Metanephros (tissue), 1 donor: ENCODE measurements around the gene ZNF76. TPM values are rescaled to one million over a fixed set of nuclear protein-coding genes. Genes with fewer than 3 reads are reported as not detected.

Source experiments
- total RNA-seq: library from RNA; depleted of rRNA; stranded (reverse); fragments of >200 nt; gene quantifications from one replicate; pipeline ENCODE4 v1.2.3, GENCODE V29; 2014

Gene ZNF76
- 34.0 TPM for total RNA-seq

DNA sequence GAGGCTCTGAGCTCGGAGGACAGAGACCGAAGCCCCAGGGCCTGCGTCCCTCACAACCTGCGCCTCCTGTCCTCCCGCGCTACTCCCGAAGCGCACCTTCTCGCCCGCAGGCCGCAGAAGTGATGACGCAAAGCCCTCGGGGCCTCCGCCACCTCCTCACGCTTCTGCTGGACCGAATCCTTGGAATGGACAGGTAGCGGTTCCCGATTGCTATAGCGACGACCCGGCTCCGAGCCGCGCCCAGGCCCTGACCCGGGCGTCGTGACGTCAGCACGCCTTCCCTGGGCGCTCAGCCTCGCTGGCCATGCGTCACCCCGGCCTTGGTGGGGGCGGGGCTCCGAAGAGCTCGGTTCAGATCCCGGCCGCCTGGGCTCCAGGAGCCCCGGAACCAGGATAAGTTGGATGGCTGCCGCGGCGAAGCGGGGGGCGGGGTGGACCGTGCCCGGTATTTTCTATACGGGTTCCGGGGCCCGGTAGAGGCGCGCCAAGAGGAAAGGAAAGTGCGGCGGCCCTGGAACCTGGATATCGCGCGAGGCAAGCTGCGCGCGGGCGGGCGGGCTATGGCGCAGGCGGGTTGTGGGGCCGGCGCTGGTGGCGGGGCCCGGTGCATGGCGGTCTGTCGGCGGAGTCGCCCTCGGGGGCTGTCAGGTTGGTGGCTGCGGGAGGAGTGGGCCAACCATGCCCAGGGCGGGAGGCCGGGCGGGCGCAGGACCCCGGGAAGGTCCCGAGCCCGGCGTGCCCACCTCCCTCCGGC is at the start of gene ZNF76:
Gene ZNF76, plus strand, starts transcription at position 542 of the 754 bp plus-strand sequence. CDS start 21,417 bp downstream, outside the sequence.

DNA sequence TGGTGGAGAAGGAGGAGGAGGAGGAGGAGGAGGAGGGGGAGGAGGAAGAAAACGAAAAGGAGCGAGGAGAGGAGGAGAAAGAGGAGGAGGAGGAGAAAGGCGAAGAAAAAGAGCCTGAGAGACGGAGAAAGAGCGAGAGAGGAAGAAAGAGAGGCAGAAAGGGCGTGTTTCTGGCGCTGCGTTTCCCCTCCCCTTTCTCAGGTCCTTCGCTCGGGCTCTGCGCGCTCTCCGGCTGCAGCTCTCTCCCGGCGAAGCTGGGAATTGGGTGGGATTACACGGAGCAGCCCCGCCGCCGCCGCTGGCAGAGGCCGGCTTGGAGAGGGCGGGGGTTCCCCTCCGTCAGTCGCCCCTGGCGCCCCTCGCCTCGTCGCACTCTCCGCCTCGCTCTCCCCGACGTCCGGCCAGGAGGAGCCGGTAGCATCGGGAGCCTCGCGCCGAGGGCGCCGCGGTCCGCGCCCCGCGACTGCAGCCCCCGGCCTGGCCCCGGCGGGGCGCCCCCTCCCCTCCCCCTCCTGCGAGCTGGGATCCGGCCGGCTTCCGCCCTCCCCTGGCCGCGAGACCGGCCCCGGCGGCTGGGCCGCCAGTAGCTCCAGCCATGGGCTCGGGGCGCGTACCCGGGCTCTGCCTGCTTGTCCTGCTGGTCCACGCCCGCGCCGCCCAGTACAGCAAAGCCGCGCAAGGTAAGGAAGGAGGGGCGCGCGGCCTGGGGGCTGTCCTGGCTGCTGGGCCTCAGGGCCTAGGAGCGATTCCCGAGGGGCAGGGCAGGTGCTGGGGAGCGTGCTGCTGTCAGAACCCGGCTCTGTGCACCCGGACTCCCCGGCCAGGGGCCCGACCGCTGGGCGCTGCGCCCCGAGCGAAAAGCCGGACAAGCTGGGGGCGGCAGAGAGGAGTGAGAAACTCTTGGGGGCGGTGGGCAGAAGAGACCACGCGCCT is 45.4 kb upstream of the ZNF76 start, which contains the start of gene SCUBE3:
Gene SCUBE3, plus strand, starts transcription at position 133 of the 933 bp plus-strand sequence. Its CDS starts 463 bp downstream, at position 596.

DNA sequence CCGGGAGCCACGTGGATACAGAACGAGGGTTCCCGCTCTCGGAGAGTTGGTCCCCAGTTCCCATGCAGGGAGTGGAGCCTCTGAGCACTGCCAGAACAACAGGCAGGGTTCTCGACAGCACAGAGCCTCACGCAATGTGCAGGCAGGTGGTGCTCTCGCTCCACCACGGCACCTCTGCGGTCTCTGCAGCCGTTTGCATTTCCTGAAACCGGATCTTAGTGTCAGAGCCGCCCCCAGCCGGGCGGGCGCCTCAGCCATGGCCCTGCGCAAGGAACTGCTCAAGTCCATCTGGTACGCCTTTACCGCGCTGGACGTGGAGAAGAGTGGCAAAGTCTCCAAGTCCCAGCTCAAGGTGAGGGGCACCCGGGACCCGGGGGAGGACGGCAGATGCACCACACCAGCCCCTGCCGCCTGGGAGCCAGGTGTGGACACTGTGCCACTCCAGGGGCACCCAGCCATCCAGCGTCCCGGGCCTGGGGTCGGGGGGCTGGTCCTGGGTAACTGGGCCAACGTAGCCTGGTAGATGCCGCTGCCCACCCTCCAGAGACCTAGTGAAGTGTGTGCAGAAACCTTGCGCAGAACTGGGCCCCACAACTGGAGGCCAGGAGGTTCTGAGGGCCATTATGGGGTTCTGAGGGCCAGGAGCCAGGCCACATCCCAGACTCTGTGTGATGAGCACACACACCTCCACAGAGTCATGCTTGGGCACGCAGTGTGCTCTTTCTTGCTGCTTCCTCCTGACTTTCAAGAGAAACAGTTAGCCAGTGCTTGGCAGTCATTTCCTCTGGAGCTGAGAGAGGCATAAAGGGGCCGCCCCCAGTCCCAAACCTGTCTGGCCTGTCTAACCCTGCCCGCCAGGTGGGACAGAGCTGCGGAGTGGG is 38.3 kb downstream of the ZNF76 start, which contains the start of gene DEF6:
Gene DEF6, plus strand, starts transcription at position 218 of the 881 bp plus-strand sequence. Its CDS starts 39 bp downstream, at position 257.

GRCh38 chr6:35342258-35343091 is 82.9 kb downstream of the ZNF76 start, which contains the start of gene PPARD:
Gene PPARD (plus strand): TSS chr6:35342558. CDS start chr6:35411088, 68,530 bp downstream.

Other genes starting within 250 kb of the ZNF76 start
- 1.5 TPM for gene TCP11, start 118.4 kb upstream of the ZNF76 start, total RNA-seq
- 26.9 TPM for gene SCUBE3, start 45.8 kb upstream of the ZNF76 start, total RNA-seq
- 9.1 TPM for gene DEF6, start 38.1 kb downstream of the ZNF76 start, total RNA-seq
- 12.3 TPM for gene PPARD, start 82.8 kb downstream of the ZNF76 start, total RNA-seq
- gene FANCE, start 192.6 kb downstream of the ZNF76 start, total RNA-seq, result 8.0 TPM
- 2,062 TPM for gene RPL10A, start 208.7 kb downstream of the ZNF76 start, total RNA-seq
- 21.3 TPM for gene TEAD3, start 237.3 kb downstream of the ZNF76 start, total RNA-seq